Midbrain (tissue), 1 donor: ENCODE measurements around the gene F7.
"Not testable (repeated sequence)": the region's sequence is repeated elsewhere in the genome, so short reads cannot be mapped to it uniquely, and the experiment has no call there.

Source experiments
- DNase-seq: peaks from one replicate; lab custom pipeline; 2025; lab: John Stamatoyannopoulos, UW

Gene F7

GRCh38 chr13:113153810-113154748 is 48.5 kb downstream of the F7 start:
- DNase-seq, result peak; percentile 82

- DNase-seq, result no peak
Observed at GRCh38 chr13:113155201-113155600, 49.6 kb downstream of the F7 start.

- DNase-seq, result no peak
Observed at GRCh38 chr13:113155982-113156655, 50.5 kb downstream of the F7 start.

- DNase-seq, result no peak
Observed at GRCh38 chr13:113157206-113157928, 51.8 kb downstream of the F7 start.

- no peak for DNase-seq
Observed at GRCh38 chr13:113157929-113158747, 52.5 kb downstream of the F7 start, which contains the start of gene PROZ. Gene PROZ (plus strand): TSS chr13:113158648. CDS start chr13:113158661, 13 bp downstream.

- DNase-seq, result no peak
Observed at GRCh38 chr13:113158946-113159345, 53.4 kb downstream of the F7 start.

- no peak for DNase-seq
Observed at GRCh38 chr13:113159701-113160100, 54.1 kb downstream of the F7 start.

GRCh38 chr13:113160983-113161382 is 55.4 kb downstream of the F7 start:
- DNase-seq, result no peak

GRCh38 chr13:113161433-113161832 is 55.8 kb downstream of the F7 start:
- no peak for DNase-seq

GRCh38 chr13:113161975-113162374 is 56.4 kb downstream of the F7 start:
- DNase-seq, result not testable (repeated sequence)

- no peak for DNase-seq
Observed at GRCh38 chr13:113162783-113163685, 57.4 kb downstream of the F7 start.

GRCh38 chr13:113164492-113164891 is 58.9 kb downstream of the F7 start:
- no peak for DNase-seq

GRCh38 chr13:113166266-113166665 is 60.7 kb downstream of the F7 start:
- no peak for DNase-seq

- DNase-seq, result no peak
Observed at GRCh38 chr13:113166681-113167080, 61.1 kb downstream of the F7 start.

- DNase-seq, result no peak
Observed at GRCh38 chr13:113167155-113167554, 61.6 kb downstream of the F7 start.

GRCh38 chr13:113167575-113167974 is 62.0 kb downstream of the F7 start:
- DNase-seq, result no peak

- DNase-seq, result no peak
Observed at GRCh38 chr13:113168211-113168610, 62.6 kb downstream of the F7 start.

- no peak for DNase-seq
Observed at GRCh38 chr13:113169277-113170272, 64.0 kb downstream of the F7 start.
